MM.1S (cell line): ENCODE results near the gene TRAF3.
"Not testable (repeated sequence)": the region's sequence is repeated elsewhere in the genome, so short reads cannot be mapped to it uniquely, and the experiment has no call there.

Experiments used
- DNase-seq: peaks from one replicate; pipeline ENCODE4 v3.0.0-alpha.2; 2015
- H2AFZ ChIP-seq: fragments of 300-600 bp; sonication (generic); 2 replicates; pipeline ENCODE4 v1.6.0; 2016; ENCODE audit warnings: antibody characterized with exemption, low read length
- H3F3A ChIP-seq: fragments of 300-600 bp; sonication (generic); 2 replicates; pipeline ENCODE4 v1.6.1; 2016; ENCODE audit warnings: mild to moderate bottlenecking, antibody characterized with exemption, low read length, moderate library complexity, mixed read lengths; ENCODE audit not compliant: insufficient read depth
- H3K27ac ChIP-seq: fragments of 300-600 bp; sonication (generic); 2 replicates; pipeline ENCODE4 v1.5.1; 2016; ENCODE audit warnings: mild to moderate bottlenecking, low read length
- H3K27me3 ChIP-seq: fragments of 300-600 bp; sonication (generic); replicated peaks from 2 replicates; pipeline ENCODE4 v1.6.0; 2016; ENCODE audit warnings: low read length; ENCODE audit not compliant: insufficient read depth
- H3K36me3 ChIP-seq: fragments of 300-600 bp; sonication (generic); replicated peaks from 2 replicates; pipeline ENCODE4 v1.6.1; 2016; ENCODE audit warnings: mild to moderate bottlenecking, low read length, mixed read lengths; ENCODE audit not compliant: insufficient read depth
- H3K4me1 ChIP-seq: fragments of 300-600 bp; sonication (generic); 2 replicates; pipeline ENCODE4 v1.6.1; 2016; ENCODE audit warnings: low read length, mixed read lengths
- H3K4me2 ChIP-seq: fragments of 300-600 bp; sonication (generic); 2 replicates; pipeline ENCODE4 v1.6.0; 2016; ENCODE audit warnings: low read depth, low read length
- H3K4me3 ChIP-seq: fragments of 300-600 bp; sonication (generic); 2 replicates; pipeline ENCODE4 v1.5.1; 2016; ENCODE audit warnings: low read length, mixed read lengths
- H3K79me2 ChIP-seq: fragments of 300-600 bp; sonication (generic); 2 replicates; pipeline ENCODE4 v1.6.1; 2016; ENCODE audit warnings: mixed run types, low read length, mixed read lengths
- H3K9ac ChIP-seq: fragments of 300-600 bp; sonication (generic); 2 replicates; pipeline ENCODE4 v1.6.1; 2016; ENCODE audit warnings: low read length, mixed read lengths
- H3K9me2 ChIP-seq: fragments of 300-600 bp; sonication (generic); replicated peaks from 2 replicates; pipeline ENCODE4 v1.6.1; 2016; ENCODE audit warnings: mild to moderate bottlenecking, low read length, mixed read lengths; ENCODE audit not compliant: insufficient read depth
- H3K9me3 ChIP-seq: fragments of 300-600 bp; sonication (generic); replicated peaks from 2 replicates; pipeline ENCODE4 v1.6.1; 2016; ENCODE audit warnings: mild to moderate bottlenecking, low read length, mixed read lengths; ENCODE audit not compliant: insufficient read depth
- H4K20me1 ChIP-seq: fragments of 300-600 bp; sonication (generic); 2 replicates; pipeline ENCODE4 v1.6.1; 2016; ENCODE audit warnings: mild to moderate bottlenecking, low read length, moderate library complexity, mixed read lengths; ENCODE audit not compliant: insufficient read depth
- CTCF ChIP-seq: fragments of 300-600 bp; sonication (generic); IDR thresholded peaks from 2 replicates; pipeline ENCODE4 v1.5.1; 2016; ENCODE audit warnings: antibody characterized with exemption, low read length, mixed read lengths
- EZH2 ChIP-seq: fragments of 300-600 bp; sonication (generic); optimal IDR thresholded peaks from 2 replicates; pipeline ENCODE3; 2017; ENCODE audit warnings: low read depth, mild to moderate bottlenecking, antibody characterized with exemption, low read length, mixed read lengths
- EZH2phosphoT487 ChIP-seq: fragments of 300-600 bp; sonication (generic); IDR thresholded peaks from 2 replicates; pipeline ENCODE4 v1.6.1; 2018; ENCODE audit warnings: antibody characterized with exemption, low read length

Gene TRAF3

GRCh38 chr14:102873131-102873530 lies 95.9 kb downstream of the TRAF3 start:
- Histone ChIP-seq H3K36me3 (no peaks in the 10 kb centered on the region), H4K20me1 (no peaks in the 10 kb centered on the region), H3K27me3 (no peaks in the 10 kb centered on the region), H3K9me3 (no peaks in the 10 kb centered on the region), H3K4me2 (no peak overlapping the region), H3K4me1 (peaks cover 25% of the 10 kb centered on the region; the same call in 1 of the 2 replicates), H3K9me2 (no peaks in the 10 kb centered on the region), H3K27ac (no peak overlapping the region), H3F3A (peaks cover 13% of the 10 kb centered on the region; the same call in 1 of the 2 replicates), H3K4me3 (no peak overlapping the region), H3K79me2 (peaks cover 13% of the 10 kb centered on the region), H2AFZ (no peak overlapping the region), H3K9ac (no peak overlapping the region)
- TF ChIP-seq CTCF = no peak
- no peak for TF ChIP-seq EZH2
- TF ChIP-seq EZH2phosphoT487 = no peak
- DNase-seq = no peak

- Histone ChIP-seq H3F3A (peaks cover 13% of the 10 kb centered on the region; the same call in 1 of the 2 replicates), H3K27ac (no peak overlapping the region), H3K9me2 (no peaks in the 10 kb centered on the region), H3K4me1 (peaks cover 25% of the 10 kb centered on the region; the same call in 1 of the 2 replicates), H2AFZ (no peak overlapping the region), H3K4me3 (no peak overlapping the region), H3K27me3 (no peaks in the 10 kb centered on the region), H3K4me2 (no peak overlapping the region), H3K36me3 (no peaks in the 10 kb centered on the region), H3K9me3 (no peaks in the 10 kb centered on the region), H3K9ac (no peak overlapping the region), H3K79me2 (peaks cover 8% of the 10 kb centered on the region), H4K20me1 (no peaks in the 10 kb centered on the region)
- DNase-seq = no peak
- TF ChIP-seq CTCF = no peak
- no peak for TF ChIP-seq EZH2phosphoT487
- TF ChIP-seq EZH2 = no peak
Observed at GRCh38 chr14:102873546-102874061, 96.4 kb downstream of the TRAF3 start.

GRCh38 chr14:102875652-102876051 lies 98.4 kb downstream of the TRAF3 start:
- peaks cover 13% of the 10 kb centered on the region; the same call in 1 of the 2 replicates for H3F3A ChIP-seq
- no peak overlapping the region for H2AFZ ChIP-seq
- H3K9ac ChIP-seq = no peak overlapping the region
- no peak overlapping the region for H3K4me2 ChIP-seq
- no peaks in the 10 kb centered on the region for H3K79me2 ChIP-seq
- H3K9me3 ChIP-seq = no peaks in the 10 kb centered on the region
- TF ChIP-seq EZH2phosphoT487 (no peak), CTCF (no peak), EZH2 (no peak)
- no peaks in the 10 kb centered on the region for H3K36me3 ChIP-seq
- H3K9me2 ChIP-seq = no peaks in the 10 kb centered on the region
- H3K4me1 ChIP-seq = peaks cover 18% of the 10 kb centered on the region; the same call in 1 of the 2 replicates
- H3K27me3 ChIP-seq = no peaks in the 10 kb centered on the region
- no peak for DNase-seq
- H3K27ac ChIP-seq = no peak overlapping the region
- H3K4me3 ChIP-seq = no peak overlapping the region
- no peaks in the 10 kb centered on the region for H4K20me1 ChIP-seq

- not testable (repeated sequence) for H3K9me3 ChIP-seq
Observed at GRCh38 chr14:102877511-102877910, 100.3 kb downstream of the TRAF3 start.

More at GRCh38 chr14:102877511-102877910, 100.3 kb downstream of the TRAF3 start:
- not testable (repeated sequence) for DNase-seq, H2AFZ ChIP-seq, H3K27me3 ChIP-seq, H3K4me1 ChIP-seq, H3K79me2 ChIP-seq, H4K20me1 ChIP-seq, H3F3A ChIP-seq, H3K36me3 ChIP-seq, H3K27ac ChIP-seq, H3K9me2 ChIP-seq, H3K9ac ChIP-seq, H3K4me3 ChIP-seq, H3K4me2 ChIP-seq
